HCT116 (cell line): ENCODE data around the gene POM121L12. TPM values are rescaled to one million over a fixed set of nuclear protein-coding genes. Genes with fewer than 3 reads are reported as not detected.

Experiments
- ATAC-seq: fragments of 200-7000 bp; cut with Tn5 transposase; 2 replicates; pipeline ENCODE4 v1.9.1; 2020; ENCODE audit warnings: mild to moderate bottlenecking, moderate library complexity
- BruUV-seq: library from RNA; stranded (reverse); fragments of 400-500 nt; replicated peaks from 2 replicates; lab custom pipeline; 2021; lab: Mats Ljungman, UMichigan
- CTCF ChIA-PET: fragments of 300-600 bp; sonication (Branson Sonifier 250); formaldehyde crosslinking; loops from one replicate; lab custom pipeline; 2021; ENCODE audit warnings: antibody characterized with exemption; lab: Charles Lee
- POLR2A ChIA-PET: fragments of 300-600, 350-600 bp; sonication (Branson Sonifier 250); formaldehyde crosslinking; loops from one replicate; lab custom pipeline; 2021; ENCODE audit warnings: antibody characterized with exemption; lab: Charles Lee
- RAD21 ChIA-PET, 2 experiments: fragments of 300-600 bp; sonication (Branson Sonifier 250); formaldehyde crosslinking; loops; one replicate each; lab custom pipeline; 2023; ENCODE audit warnings: low total read pairs in 2 of 2; ENCODE audit not compliant: uncharacterized antibody in 2 of 2, unreplicated experiment in 2 of 2, low non-redundant PET in 1 of 2; lab: Charles Lee
- DNase-seq: peaks from one replicate; pipeline ENCODE4 v3.0.0-alpha.2; 2010; ENCODE audit warnings: low read depth, low spot score
- H2AFZ ChIP-seq: fragments of 200-600 bp; shearing (Covaris generic), sonication (generic); 2 replicates; pipeline ENCODE4 v1.6.1; 2017; ENCODE audit warnings: low read depth, mixed run types, mixed read lengths, antibody characterized with exemption, low read length; ENCODE audit not compliant: poor library complexity, severe bottlenecking
- H3K27ac ChIP-seq: 2 replicates; pipeline ENCODE4 v1.5.1; 2012; ENCODE audit warnings: low read depth, low read length
- H3K27me3 ChIP-seq: fragments of 200-600 bp; sonication (generic); 2 replicates; pipeline ENCODE4 v1.6.1; 2016; ENCODE audit warnings: mixed run types, low read length, mixed read lengths; ENCODE audit not compliant: insufficient read depth
- H3K36me3 ChIP-seq, 2 experiments: fragments of 200-500 bp in 1 of 2; fragments of 200-600 bp in 1 of 2; sonication (Bioruptor generic) in 1 of 2; sonication (generic) in 1 of 2; 2 replicates each; pipeline versions ENCODE4 v1.5.1 to v1.6.1; 2014 to 2016; ENCODE audit warnings: low read length in 2 of 2, inconsistent platforms in 1 of 2, mixed read lengths in 1 of 2, mixed run types in 1 of 2; ENCODE audit not compliant: insufficient read depth in 2 of 2, control insufficient read depth in 1 of 2
- H3K4me1 ChIP-seq, 2 experiments: fragments of 200-600 bp in 1 of 2; sonication (generic) in 1 of 2; 2 replicates each; pipeline versions ENCODE4 v1.5.1 to v1.6.1; 2012 to 2017; ENCODE audit warnings: low read length in 2 of 2, inconsistent platforms in 1 of 2, mild to moderate bottlenecking in 1 of 2, mixed read lengths in 1 of 2, mixed run types in 1 of 2, moderate library complexity in 1 of 2; ENCODE audit not compliant: insufficient read depth in 2 of 2, control insufficient read depth in 1 of 2
- H3K4me2 ChIP-seq: fragments of 200-600 bp; sonication (generic); 2 replicates; pipeline ENCODE4 v1.6.1; 2017; ENCODE audit warnings: mixed run types, low read length, mixed read lengths
- H3K4me3 ChIP-seq, 2 experiments: fragments of 200-600 bp in 1 of 2; sonication (generic) in 1 of 2; replicated peaks in 1 of 2; 2 replicates each; pipeline ENCODE4 v1.5.1; 2011 to 2016; ENCODE audit warnings: low read length in 2 of 2, control low read depth in 1 of 2, low read depth in 1 of 2, mild to moderate bottlenecking in 1 of 2, mixed read lengths in 1 of 2, mixed run types in 1 of 2
- H3K79me2 ChIP-seq: fragments of 200-600 bp; sonication (generic); 2 replicates; pipeline ENCODE4 v1.6.1; 2017; ENCODE audit warnings: mild to moderate bottlenecking, mixed run types, low read length, moderate library complexity, mixed read lengths; ENCODE audit not compliant: insufficient read depth
- H3K9ac ChIP-seq: fragments of 200-600 bp; sonication (generic); 2 replicates; pipeline ENCODE4 v1.6.1; 2016; ENCODE audit warnings: low read length, mixed read lengths
- H3K9me2 ChIP-seq: fragments of 200-600 bp; sonication (generic), shearing (Covaris generic); 2 replicates; pipeline ENCODE4 v1.6.1; 2017; ENCODE audit warnings: mixed run types, mild to moderate bottlenecking, moderate library complexity; ENCODE audit not compliant: insufficient read depth
- H3K9me3 ChIP-seq, 2 experiments: fragments of 200-500 bp in 1 of 2; fragments of 200-600 bp in 1 of 2; sonication (Bioruptor generic) in 1 of 2; sonication (generic) in 1 of 2; 2 replicates each; pipeline ENCODE4 v1.6.1; 2014 to 2017; ENCODE audit warnings: low read length in 2 of 2, mixed read lengths in 2 of 2, inconsistent platforms in 1 of 2, low read depth in 1 of 2, mild to moderate bottlenecking in 1 of 2, mixed run types in 1 of 2, moderate library complexity in 1 of 2; ENCODE audit not compliant: control insufficient read depth in 1 of 2, insufficient read depth in 1 of 2
- H4K20me1 ChIP-seq: fragments of 200-600 bp; sonication (generic), shearing (Covaris generic); 2 replicates; pipeline ENCODE4 v1.6.1; 2017; ENCODE audit warnings: mixed run types, mild to moderate bottlenecking, moderate library complexity; ENCODE audit not compliant: insufficient read depth
- CBX3 ChIP-seq: IDR thresholded peaks from 2 replicates; pipeline ENCODE4 v1.6.1; 2012; ENCODE audit warnings: low read depth
- CEBPB ChIP-seq: IDR thresholded peaks from 2 replicates; pipeline ENCODE4 v1.6.1; 2012; ENCODE audit warnings: low read depth
- EGR1 ChIP-seq: IDR thresholded peaks from 2 replicates; pipeline ENCODE4 v1.6.1; 2012; ENCODE audit warnings: low read depth
- EZH2phosphoT487 ChIP-seq: fragments of 200-600 bp; IDR thresholded peaks from 2 replicates; pipeline ENCODE4 v1.6.1; 2018; ENCODE audit warnings: antibody characterized with exemption, borderline replicate concordance
- JUND ChIP-seq: IDR thresholded peaks from 2 replicates; pipeline ENCODE4 v1.6.1; 2012
- POLR2AphosphoS5 ChIP-seq: IDR thresholded peaks from 2 replicates; pipeline ENCODE4 v1.6.1; 2011; ENCODE audit warnings: mild to moderate bottlenecking, low read depth, low read length, moderate library complexity
- RAD21 ChIP-seq: IDR thresholded peaks from 2 replicates; pipeline ENCODE4 v1.6.1; 2012; ENCODE audit warnings: low read depth, mild to moderate bottlenecking
- SRF ChIP-seq: IDR thresholded peaks from 2 replicates; pipeline ENCODE4 v1.6.1; 2012; ENCODE audit warnings: low read depth
- YY1 ChIP-seq: IDR thresholded peaks from 2 replicates; pipeline ENCODE4 v1.6.1; 2011; ENCODE audit warnings: low read length, low read depth, moderate library complexity, mild to moderate bottlenecking; ENCODE audit not compliant: insufficient replicate concordance; ENCODE audit errors: extremely low read depth
- ZFX ChIP-seq: fragments of 450-650 bp; IDR thresholded peaks from 2 replicates; pipeline ENCODE4 v1.6.1; 2017
- ZNF274 ChIP-seq: fragments of 200-500 bp; sonication (Bioruptor generic); IDR thresholded peaks from 2 replicates; pipeline ENCODE4 v1.6.1; 2014; ENCODE audit warnings: mild to moderate bottlenecking, low read depth, low read length, inconsistent platforms
- intact Hi-C: fragments of 100-400 bp; cut with micrococcal nuclease; formaldehyde crosslinking; loops from 2 replicates; pipeline ENCODE4 v1.10.0; 2022
- total RNA-seq: library from RNA; stranded (reverse); gene quantifications from one replicate; pipeline ENCODE4 v1.2.1, GENCODE V29; 2021; ENCODE audit not compliant: unreplicated experiment
- TF ChIP-seq, protein P1 (sequence below), 3 experiments: fragments of 200-600 bp in 1 of 3; sonication (generic) in 1 of 3; IDR thresholded peaks in 2 of 3; conservative IDR thresholded peaks in 1 of 3; 2 replicates each; pipeline ENCODE4 v1.5.1; 2012 to 2017; ENCODE audit warnings: low read depth in 2 of 3, low read length in 2 of 3, antibody characterized with exemption in 1 of 3, borderline replicate concordance in 1 of 3, control low read depth in 1 of 3, mild to moderate bottlenecking in 1 of 3, mixed read lengths in 1 of 3, mixed run types in 1 of 3, moderate library complexity in 1 of 3; ENCODE audit not compliant: insufficient read depth in 1 of 3
- TF ChIP-seq, protein P2 (sequence below): IDR thresholded peaks from 2 replicates; pipeline ENCODE4 v1.6.1; 2012
- TF ChIP-seq, protein P3 (sequence below): IDR thresholded peaks from 2 replicates; pipeline ENCODE4 v1.6.1; 2012; ENCODE audit warnings: low read depth

POM121L12 gene
- total RNA-seq, 1 experiment from 2014 or later: not detected

DNA sequence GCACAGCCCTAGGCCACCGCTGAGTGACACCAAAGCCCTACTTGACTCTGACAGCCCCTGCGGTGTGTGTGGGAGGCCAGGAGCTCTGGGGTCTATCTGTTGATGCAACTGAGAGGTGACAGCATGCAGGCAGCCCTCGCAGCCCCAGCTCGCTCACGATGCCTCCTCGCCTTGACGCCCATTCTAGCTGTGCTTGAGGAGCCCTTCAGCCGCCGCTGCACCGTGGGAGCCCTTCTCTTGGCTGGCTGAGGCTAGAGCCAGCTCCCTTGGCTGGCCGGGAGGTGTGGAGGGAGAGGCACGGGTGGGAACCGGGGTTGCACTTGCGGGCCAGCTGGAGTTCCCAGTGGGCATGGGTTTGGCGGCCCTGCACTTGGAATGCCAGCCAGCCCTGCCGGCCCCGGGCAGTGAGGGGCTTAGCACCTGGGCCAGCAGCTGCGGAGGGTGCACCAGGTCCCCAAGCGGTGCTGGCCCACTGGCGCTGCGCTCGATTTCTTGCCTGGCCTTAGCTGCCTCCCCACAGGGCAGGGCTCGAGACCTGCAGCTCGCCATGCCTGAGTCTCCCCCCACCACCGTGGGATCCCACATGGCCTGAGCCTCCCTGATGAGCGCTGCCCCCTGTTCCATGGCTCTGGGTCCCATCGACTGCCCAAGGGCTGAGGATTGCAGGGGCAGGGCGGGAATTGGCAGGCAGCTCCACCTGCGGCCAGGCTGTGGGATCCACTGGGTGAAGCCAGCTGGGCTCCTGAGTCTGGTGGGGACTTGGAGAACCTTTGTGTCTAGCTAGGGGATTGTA, 31.6 kb upstream of the POM121L12 start:
- CTCF ChIA-PET: no interaction called here
- intact Hi-C loops: no loop called here
- Histone ChIP-seq H3K4me3 (no peak overlapping the region), H2AFZ (no peak overlapping the region), H3K4me2 (no peak overlapping the region), H3K27ac (no peak overlapping the region), H3K9me3 (peaks cover 7 to 10% of the 10 kb centered on the region in 2 experiments; a peak in 2 of 4 replicates), H3K9ac (no peak overlapping the region), H3K27me3 (no peaks in the 10 kb centered on the region), H3K36me3 (no peaks in the 10 kb centered on the region), H3K4me1 (no peaks in the 10 kb centered on the region), H3K79me2 (no peaks in the 10 kb centered on the region), H4K20me1 (no peaks in the 10 kb centered on the region), H3K9me2 (no peaks in the 10 kb centered on the region)
- DNase-seq: no peak
- no TSS peak for BruUV-seq
- ATAC-seq: no peak
- POLR2A ChIA-PET: no interaction called here
- RAD21 ChIA-PET: no interaction called here
- TF ChIP-seq JUND: no peak
- TF ChIP-seq, protein P1, sequence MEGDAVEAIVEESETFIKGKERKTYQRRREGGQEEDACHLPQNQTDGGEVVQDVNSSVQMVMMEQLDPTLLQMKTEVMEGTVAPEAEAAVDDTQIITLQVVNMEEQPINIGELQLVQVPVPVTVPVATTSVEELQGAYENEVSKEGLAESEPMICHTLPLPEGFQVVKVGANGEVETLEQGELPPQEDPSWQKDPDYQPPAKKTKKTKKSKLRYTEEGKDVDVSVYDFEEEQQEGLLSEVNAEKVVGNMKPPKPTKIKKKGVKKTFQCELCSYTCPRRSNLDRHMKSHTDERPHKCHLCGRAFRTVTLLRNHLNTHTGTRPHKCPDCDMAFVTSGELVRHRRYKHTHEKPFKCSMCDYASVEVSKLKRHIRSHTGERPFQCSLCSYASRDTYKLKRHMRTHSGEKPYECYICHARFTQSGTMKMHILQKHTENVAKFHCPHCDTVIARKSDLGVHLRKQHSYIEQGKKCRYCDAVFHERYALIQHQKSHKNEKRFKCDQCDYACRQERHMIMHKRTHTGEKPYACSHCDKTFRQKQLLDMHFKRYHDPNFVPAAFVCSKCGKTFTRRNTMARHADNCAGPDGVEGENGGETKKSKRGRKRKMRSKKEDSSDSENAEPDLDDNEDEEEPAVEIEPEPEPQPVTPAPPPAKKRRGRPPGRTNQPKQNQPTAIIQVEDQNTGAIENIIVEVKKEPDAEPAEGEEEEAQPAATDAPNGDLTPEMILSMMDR (IDR thresholded peaks at IDR 0.05 in 2 of 3, conservative IDR thresholded peaks at IDR 0.05 in 1 of 3; ENCODE audit: borderline replicate concordance in 1 of 3, insufficient read depth in 1 of 3, low read depth in 2 of 3, low read length in 2 of 3): no peak
- TF ChIP-seq ZNF274: no peak
- TF ChIP-seq ZFX: no peak
- TF ChIP-seq RAD21: no peak
- TF ChIP-seq CEBPB: no peak
- TF ChIP-seq, protein P2, sequence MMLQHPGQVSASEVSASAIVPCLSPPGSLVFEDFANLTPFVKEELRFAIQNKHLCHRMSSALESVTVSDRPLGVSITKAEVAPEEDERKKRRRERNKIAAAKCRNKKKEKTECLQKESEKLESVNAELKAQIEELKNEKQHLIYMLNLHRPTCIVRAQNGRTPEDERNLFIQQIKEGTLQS: no peak
- no peak for TF ChIP-seq EGR1
- no peak for TF ChIP-seq SRF
- TF ChIP-seq, protein P3, sequence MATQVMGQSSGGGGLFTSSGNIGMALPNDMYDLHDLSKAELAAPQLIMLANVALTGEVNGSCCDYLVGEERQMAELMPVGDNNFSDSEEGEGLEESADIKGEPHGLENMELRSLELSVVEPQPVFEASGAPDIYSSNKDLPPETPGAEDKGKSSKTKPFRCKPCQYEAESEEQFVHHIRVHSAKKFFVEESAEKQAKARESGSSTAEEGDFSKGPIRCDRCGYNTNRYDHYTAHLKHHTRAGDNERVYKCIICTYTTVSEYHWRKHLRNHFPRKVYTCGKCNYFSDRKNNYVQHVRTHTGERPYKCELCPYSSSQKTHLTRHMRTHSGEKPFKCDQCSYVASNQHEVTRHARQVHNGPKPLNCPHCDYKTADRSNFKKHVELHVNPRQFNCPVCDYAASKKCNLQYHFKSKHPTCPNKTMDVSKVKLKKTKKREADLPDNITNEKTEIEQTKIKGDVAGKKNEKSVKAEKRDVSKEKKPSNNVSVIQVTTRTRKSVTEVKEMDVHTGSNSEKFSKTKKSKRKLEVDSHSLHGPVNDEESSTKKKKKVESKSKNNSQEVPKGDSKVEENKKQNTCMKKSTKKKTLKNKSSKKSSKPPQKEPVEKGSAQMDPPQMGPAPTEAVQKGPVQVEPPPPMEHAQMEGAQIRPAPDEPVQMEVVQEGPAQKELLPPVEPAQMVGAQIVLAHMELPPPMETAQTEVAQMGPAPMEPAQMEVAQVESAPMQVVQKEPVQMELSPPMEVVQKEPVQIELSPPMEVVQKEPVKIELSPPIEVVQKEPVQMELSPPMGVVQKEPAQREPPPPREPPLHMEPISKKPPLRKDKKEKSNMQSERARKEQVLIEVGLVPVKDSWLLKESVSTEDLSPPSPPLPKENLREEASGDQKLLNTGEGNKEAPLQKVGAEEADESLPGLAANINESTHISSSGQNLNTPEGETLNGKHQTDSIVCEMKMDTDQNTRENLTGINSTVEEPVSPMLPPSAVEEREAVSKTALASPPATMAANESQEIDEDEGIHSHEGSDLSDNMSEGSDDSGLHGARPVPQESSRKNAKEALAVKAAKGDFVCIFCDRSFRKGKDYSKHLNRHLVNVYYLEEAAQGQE: no peak
- TF ChIP-seq YY1: no peak
- TF ChIP-seq CBX3: no peak
- no peak for TF ChIP-seq EZH2phosphoT487
- no peak for TF ChIP-seq POLR2AphosphoS5
